WERI-Rb-1 (cell line): Measurements from ENCODE around the gene TNFAIP1.
"Not testable (repeated sequence)": the region's sequence is repeated elsewhere in the genome, so short reads cannot be mapped to it uniquely, and the experiment has no call there.

Source experiments
- DNase-seq: peaks from one replicate; pipeline ENCODE4 v3.0.0-alpha.2; 2020
- H3K27ac ChIP-seq: fragments of 250-450 bp; sonication (Bioruptor Pico); 2 replicates; pipeline ENCODE4 v1.5.1; 2020; ENCODE audit warnings: mild to moderate bottlenecking, moderate library complexity
- H3K27me3 ChIP-seq: fragments of 250-450 bp; sonication (Bioruptor Pico); 2 replicates; pipeline ENCODE4 v1.5.1; 2021; ENCODE audit warnings: mild to moderate bottlenecking, low read depth, moderate library complexity; ENCODE audit not compliant: insufficient read depth, severe bottlenecking
- H3K36me3 ChIP-seq: fragments of 250-450 bp; sonication (Bioruptor Pico); 2 replicates; pipeline ENCODE4 v1.5.1; 2020; ENCODE audit warnings: mild to moderate bottlenecking, moderate library complexity
- H3K4me3 ChIP-seq: 2 replicates; pipeline ENCODE4 v1.5.1; 2011; ENCODE audit warnings: low read depth, mild to moderate bottlenecking, control low read depth, low read length
- H3K9me3 ChIP-seq: fragments of 250-450 bp; sonication (Bioruptor Pico); 2 replicates; pipeline ENCODE4 v1.5.1; 2021; ENCODE audit warnings: mild to moderate bottlenecking, moderate library complexity; ENCODE audit not compliant: severe bottlenecking
- CTCF ChIP-seq: IDR thresholded peaks from 2 replicates; pipeline ENCODE4 v1.5.1; 2011; ENCODE audit warnings: low read depth, mild to moderate bottlenecking, control low read depth, inconsistent platforms, low read length

Gene TNFAIP1

DNA sequence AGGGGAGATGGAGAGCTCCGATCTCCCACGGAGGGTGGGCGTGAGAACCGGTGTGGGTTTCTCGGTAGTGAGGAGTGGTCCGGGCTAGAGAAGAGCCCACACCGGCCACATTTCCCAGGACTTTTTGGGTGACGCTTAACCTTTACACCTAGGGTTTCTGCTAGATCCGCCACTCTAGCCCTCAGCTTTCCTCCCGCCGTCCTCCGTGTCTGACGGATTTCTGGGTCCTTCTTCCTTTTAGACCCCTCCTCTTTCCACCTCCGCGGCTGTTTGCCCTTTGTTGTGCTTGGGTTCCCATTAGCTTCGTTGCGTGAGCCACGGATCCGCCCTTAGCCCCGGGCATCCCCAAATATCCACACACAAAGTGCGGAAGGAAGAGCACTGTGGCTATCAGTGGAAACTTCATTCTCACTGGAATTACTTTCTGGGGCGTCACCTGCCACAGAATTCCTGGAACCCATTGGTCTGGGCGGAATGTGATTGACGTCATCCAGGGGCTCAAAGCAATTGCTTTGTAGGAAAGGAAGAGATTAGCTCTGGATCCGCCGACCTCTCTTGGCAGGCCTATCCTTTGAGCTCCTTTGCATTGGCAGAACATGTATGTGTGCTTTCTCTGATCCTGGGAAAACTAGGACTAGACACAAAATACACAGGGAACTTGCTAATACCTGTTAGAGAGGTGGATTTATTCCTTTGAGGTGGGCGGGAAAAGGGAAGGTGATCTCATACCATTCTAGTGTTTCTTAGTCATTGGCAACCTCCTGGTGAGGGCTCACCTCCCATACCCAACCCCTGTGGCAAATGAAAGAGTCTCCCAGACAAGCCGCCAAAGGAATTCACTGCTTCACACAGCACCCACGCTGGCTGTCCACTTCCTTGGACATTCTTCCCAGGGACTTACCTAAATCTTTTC is 654 bp downstream of the TNFAIP1 start:
- H3K27ac ChIP-seq: peak overlapping the region; percentile 62
- H3K27me3 ChIP-seq: no peaks in the 10 kb centered on the region
- H3K9me3 ChIP-seq: no peaks in the 10 kb centered on the region
- peak overlapping the region; percentile 73 for H3K4me3 ChIP-seq
- TF ChIP-seq CTCF: no peak
- DNase-seq: peak; percentile 89
- H3K36me3 ChIP-seq: peaks cover 14% of the 10 kb centered on the region

- no peak for DNase-seq
- no peak overlapping the region for H3K27ac ChIP-seq
- H3K36me3 ChIP-seq: peaks cover 23% of the 10 kb centered on the region
- no peaks in the 10 kb centered on the region for H3K9me3 ChIP-seq
- no peaks in the 10 kb centered on the region for H3K27me3 ChIP-seq
- H3K4me3 ChIP-seq: no peak overlapping the region
- TF ChIP-seq CTCF: no peak
These were observed 2.7 kb downstream of the TNFAIP1 start for GRCh38 chr17:28338056-28338768.

GRCh38 chr17:28338769-28339212 is 3.2 kb downstream of the TNFAIP1 start:
- not testable (repeated sequence) for H3K27ac ChIP-seq, H3K9me3 ChIP-seq, H3K27me3 ChIP-seq, DNase-seq, H3K4me3 ChIP-seq
- H3K36me3 ChIP-seq: peaks cover 25% of the 10 kb centered on the region

DNA sequence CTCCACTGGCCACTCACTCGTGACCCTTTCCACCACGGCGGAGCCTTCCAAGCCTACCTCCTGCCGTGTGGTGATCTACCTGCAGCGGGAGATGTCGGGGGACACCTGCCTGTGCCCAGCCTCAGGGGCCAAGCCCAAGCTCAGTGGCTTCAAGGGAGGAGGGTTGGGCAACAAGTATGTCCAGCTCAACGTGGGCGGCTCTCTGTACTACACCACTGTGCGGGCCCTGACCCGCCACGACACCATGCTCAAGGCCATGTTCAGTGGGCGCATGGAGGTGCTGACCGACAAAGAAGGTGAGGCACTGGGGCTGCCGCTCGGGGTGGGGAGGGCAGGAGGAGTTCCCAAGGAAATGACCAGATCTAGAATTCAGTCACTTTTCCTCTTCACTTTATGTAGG is 3.9 kb downstream of the TNFAIP1 start:
- no peaks in the 10 kb centered on the region for H3K27me3 ChIP-seq
- TF ChIP-seq CTCF: no peak
- H3K9me3 ChIP-seq: no peaks in the 10 kb centered on the region
- H3K36me3 ChIP-seq: peaks cover 31% of the 10 kb centered on the region
- no peak for DNase-seq
- H3K27ac ChIP-seq: no peak overlapping the region
- no peak overlapping the region for H3K4me3 ChIP-seq

DNA sequence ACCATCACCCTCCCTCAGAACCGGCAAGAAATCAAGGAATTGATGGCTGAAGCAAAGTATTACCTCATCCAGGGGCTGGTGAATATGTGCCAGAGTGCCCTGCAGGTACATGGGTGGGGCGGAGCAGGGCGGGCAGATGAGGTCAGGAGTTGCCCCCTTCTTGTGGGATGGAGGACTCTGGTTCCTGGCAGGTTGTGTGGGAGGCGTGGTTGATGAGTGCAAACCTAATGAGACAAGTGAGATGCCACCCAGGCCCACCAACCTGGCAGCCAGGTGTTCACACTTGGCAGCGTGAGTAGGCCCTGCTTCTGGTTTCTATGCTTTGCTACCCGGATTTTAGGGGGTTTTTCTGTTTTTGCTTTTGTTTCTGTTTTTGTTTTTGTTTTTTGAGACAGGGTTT is 4.8 kb downstream of the TNFAIP1 start:
- H3K9me3 ChIP-seq: no peaks in the 10 kb centered on the region
- no peak for DNase-seq
- no peaks in the 10 kb centered on the region for H3K27me3 ChIP-seq
- no peak for TF ChIP-seq CTCF
- no peak overlapping the region for H3K4me3 ChIP-seq
- peaks cover 39% of the 10 kb centered on the region for H3K36me3 ChIP-seq
- no peak overlapping the region for H3K27ac ChIP-seq

- H3K27ac ChIP-seq: no peak overlapping the region
These were observed 6.0 kb downstream of the TNFAIP1 start for GRCh38 chr17:28341516-28341915.

More at GRCh38 chr17:28341516-28341915, 6.0 kb downstream of the TNFAIP1 start:
- no peak for DNase-seq
- no peaks in the 10 kb centered on the region for H3K27me3 ChIP-seq
- peaks cover 48% of the 10 kb centered on the region for H3K36me3 ChIP-seq
- no peak overlapping the region for H3K4me3 ChIP-seq
- no peak for TF ChIP-seq CTCF
- H3K9me3 ChIP-seq: no peaks in the 10 kb centered on the region
